B cell (primary cell): ENCODE data around the gene SLC39A3. TPM values are rescaled to one million over a fixed set of nuclear protein-coding genes. Genes with fewer than 3 reads are reported as not detected.

Source experiments
- ATAC-seq: fragments of 200-7000 bp; cut with Tn5 transposase; one replicate; pipeline ENCODE4 v1.10.0; 2021; ENCODE audit warnings: low read depth, mild to moderate bottlenecking, moderate number of reproducible peaks, moderate library complexity
- CTCF ChIA-PET: fragments of 350-600 bp; sonication (Branson Sonifier 250); formaldehyde crosslinking; loops from one replicate; lab custom pipeline; 2021; ENCODE audit warnings: antibody characterized with exemption, inconsistent platforms; lab: Charles Lee
- POLR2A ChIA-PET: fragments of 350-600 bp; sonication (Branson Sonifier 250); formaldehyde crosslinking; loops from one replicate; lab custom pipeline; 2021; ENCODE audit warnings: antibody characterized with exemption; lab: Charles Lee
- DNase-seq: peaks from one replicate; pipeline ENCODE4 v3.0.0; 2013
- H2AFZ ChIP-seq: 2 replicates; pipeline ENCODE4 v1.6.1; 2012; ENCODE audit warnings: mild to moderate bottlenecking, low read depth, low read length; ENCODE audit not compliant: insufficient read depth, poor library complexity, severe bottlenecking
- H3K27ac ChIP-seq, 2 donors: 1 replicate in 1 of 2; 2 replicates in 1 of 2; pipeline ENCODE4 v1.5.1; 2012 to 2013; ENCODE audit warnings: low read length in 2 of 2, mild to moderate bottlenecking in 2 of 2, moderate library complexity in 1 of 2
- H3K27me3 ChIP-seq, 4 experiments: fragments of 200-600 bp in 1 of 4; sonication (generic) in 1 of 4; replicated peaks in 1 of 4; 1 replicate in 2 of 4; 2 replicates in 2 of 4; pipeline versions ENCODE4 v1.6.1 to v1.7.0; 2013 to 2016; ENCODE audit warnings: low read length in 3 of 4, mild to moderate bottlenecking in 2 of 4, mixed read lengths in 1 of 4, moderate library complexity in 1 of 4; ENCODE audit not compliant: insufficient read depth in 4 of 4, control insufficient read depth in 3 of 4; ENCODE audit errors: control extremely low read depth in 1 of 4
- H3K36me3 ChIP-seq, 2 experiments: replicated peaks in 1 of 2; 1 replicate in 1 of 2; 2 replicates in 1 of 2; pipeline versions ENCODE4 v1.6.1 to v1.7.1; 2013; ENCODE audit warnings: low read length in 1 of 2; ENCODE audit not compliant: insufficient read depth in 2 of 2, control insufficient read depth in 1 of 2; ENCODE audit errors: control extremely low read depth in 1 of 2, extremely low read depth in 1 of 2
- H3K4me1 ChIP-seq, 2 donors: fragments of 200-600 bp in 1 of 2; sonication (generic) in 1 of 2; 1 replicate in 1 of 2; 2 replicates in 1 of 2; pipeline versions ENCODE4 v1.5.1 to v1.6.1; 2013 to 2017; ENCODE audit warnings: low read length in 2 of 2; ENCODE audit not compliant: control insufficient read depth in 2 of 2, insufficient read depth in 2 of 2
- H3K4me2 ChIP-seq: replicated peaks from 2 replicates; pipeline ENCODE3; 2012; ENCODE audit warnings: mild to moderate bottlenecking, low read depth, low read length; ENCODE audit not compliant: poor library complexity, severe bottlenecking
- H3K4me3 ChIP-seq, 5 experiments: fragments of 200-600 bp in 1 of 5; sonication (generic) in 1 of 5; 1 replicate in 3 of 5; 2 replicates in 2 of 5; pipeline versions ENCODE4 v1.5.1 to v1.7.0; 2011 to 2016; ENCODE audit warnings: low read length in 4 of 5, mild to moderate bottlenecking in 4 of 5, low read depth in 2 of 5, control low read depth in 1 of 5, moderate library complexity in 1 of 5; ENCODE audit not compliant: insufficient read depth in 1 of 5; ENCODE audit errors: control extremely low read depth in 1 of 5, extremely low read depth in 1 of 5
- H3K79me2 ChIP-seq: fragments of 200-600 bp; sonication (generic); one replicate; pipeline ENCODE4 v1.6.0; 2016; ENCODE audit warnings: low read length; ENCODE audit not compliant: control insufficient read depth, insufficient read depth
- H3K9ac ChIP-seq: fragments of 200-600 bp; sonication (generic); 2 replicates; pipeline ENCODE4 v1.6.1; 2017; ENCODE audit warnings: mild to moderate bottlenecking, low read length, moderate library complexity
- H3K9me3 ChIP-seq, 3 donors: one replicate each; pipeline versions ENCODE4 v1.6.1 to v1.7.1; 2013; ENCODE audit warnings: low read length in 2 of 3; ENCODE audit not compliant: control insufficient read depth in 2 of 3, insufficient read depth in 1 of 3; ENCODE audit errors: control extremely low read depth in 1 of 3
- H4K20me1 ChIP-seq: 2 replicates; pipeline ENCODE4 v1.6.0; 2012; ENCODE audit warnings: mild to moderate bottlenecking, low read length; ENCODE audit not compliant: insufficient read depth, control insufficient read depth, poor library complexity, severe bottlenecking
- H3K27ac Mint-ChIP-seq: one replicate; pipeline ENCODE4 v1.8.0; 2021; ENCODE audit warnings: mixed read lengths
- H3K27me3 Mint-ChIP-seq: one replicate; pipeline ENCODE4 v1.8.0; 2021; ENCODE audit warnings: mixed read lengths
- H3K4me1 Mint-ChIP-seq: one replicate; pipeline ENCODE4 v1.8.0; 2021; ENCODE audit warnings: mixed read lengths
- H3K4me3 Mint-ChIP-seq: one replicate; pipeline ENCODE4 v1.8.0; 2021; ENCODE audit warnings: mixed read lengths
- H3K9me3 Mint-ChIP-seq: one replicate; pipeline ENCODE4 v1.8.0; 2022; ENCODE audit warnings: mixed read lengths; ENCODE audit not compliant: insufficient read depth
- EZH2 ChIP-seq: IDR thresholded peaks from 2 replicates; pipeline ENCODE4 v1.6.1; 2012; ENCODE audit warnings: borderline replicate concordance, low read depth, mild to moderate bottlenecking, moderate library complexity, low read length; ENCODE audit not compliant: insufficient read depth, poor library complexity, severe bottlenecking
- WGBS: methylation state at CpG from one replicate; pipeline ENCODE4 v1.1.5; 2013; ENCODE audit warnings: missing lambda C conversion rate; ENCODE audit not compliant: insufficient coverage; 5-methylcytosine and 5-hydroxymethylcytosine counted together
- intact Hi-C: fragments of 100-400 bp; cut with micrococcal nuclease; formaldehyde crosslinking; loops from one replicate; pipeline ENCODE4 v1.10.0; 2022
- polyA plus RNA-seq: library from polyadenylated mRNA; depleted of rRNA; stranded (reverse); fragments of >200 nt; gene quantifications from 2 replicates; pipeline ENCODE4 v1.2.3, GENCODE V29; 2012
- total RNA-seq, 2 donors: library from RNA; stranded (reverse); fragments of 120-200 nt in 1 of 2; gene quantifications; 1 replicate in 1 of 2; 2 replicates in 1 of 2; pipeline versions ENCODE4 v1.2.3 to v1.2.4, GENCODE V29; 2013 to 2022
- TF ChIP-seq, protein P1 (sequence below): fragments of 200-600 bp; IDR thresholded peaks from one replicate; pipeline ENCODE4 v1.8.0; 2022; ENCODE audit warnings: antibody characterized with exemption, mild to moderate bottlenecking

SLC39A3 gene
- total and polyA plus RNA-seq, 2 donors (not counting 1 experiment from before 2014, with no cell fraction given), result 36.4 to 37.6 TPM

DNA sequence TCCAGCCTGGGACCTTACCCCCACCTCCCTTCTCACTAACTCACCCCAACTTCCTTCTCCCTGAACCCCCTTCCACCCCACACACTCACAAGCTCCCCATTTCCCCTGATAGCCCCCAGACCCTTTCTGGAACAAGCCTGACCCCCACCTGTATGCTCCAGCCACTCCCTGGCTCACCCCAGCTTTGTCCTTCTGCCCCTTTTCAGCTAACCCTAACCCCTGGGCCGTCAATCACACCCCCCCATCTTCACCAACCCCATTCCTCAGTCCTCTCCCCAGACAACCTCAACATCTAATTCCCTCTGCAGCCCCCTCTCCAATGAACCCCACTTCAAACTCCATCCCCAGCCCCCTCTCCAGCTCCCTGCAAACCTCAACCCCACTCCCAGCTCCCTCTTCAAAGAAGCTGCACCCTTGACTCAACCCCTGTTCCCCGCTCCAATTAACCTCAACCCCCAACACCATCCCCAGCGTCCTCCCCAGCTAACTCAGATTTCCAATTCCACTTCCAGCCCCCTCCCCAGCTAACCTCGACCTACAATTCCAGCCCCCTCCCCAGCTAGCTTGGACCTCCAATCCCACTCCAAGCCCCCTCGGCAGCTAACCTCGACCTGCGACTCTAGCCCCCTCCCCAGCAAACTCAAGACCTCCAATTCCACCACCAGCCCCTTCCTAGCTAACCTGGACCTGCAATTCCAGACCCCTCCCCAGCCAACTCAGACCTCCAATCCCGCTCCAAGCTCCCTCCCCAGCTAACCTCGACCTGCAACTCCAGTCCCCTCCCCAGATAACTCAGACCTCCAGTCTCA lies 38.3 kb downstream of the SLC39A3 start:
- intact Hi-C loops, result loop anchor here (1.0 kb wide), 3 partner anchors 9 to 48 kb away; partner anchors contain the start of gene SLC39A3
- ATAC-seq, result no peak
- Histone ChIP-seq H3K27me3 (no peaks in the 10 kb centered on the region), H3K27ac (peak overlapping the region; percentile 81 to 89), H2AFZ (peak overlapping the region; percentile 22), H4K20me1 (peaks cover 20% of the 10 kb centered on the region), H3K79me2 (peaks cover 58% of the 10 kb centered on the region), H3K9me3 (peaks cover 0 to 3% (median 0%) of the 10 kb centered on the region in 3 donors), H3K4me3 (peak overlapping the region; percentile 58 to 96 (median 77)), H3K4me2 (peak overlapping the region; percentile 96), H3K4me1 (peaks cover 54 to 59% of the 10 kb centered on the region in 2 donors), H3K36me3 (peaks cover 0 to 14% of the 10 kb centered on the region in 2 experiments), H3K9ac (peak overlapping the region; percentile 94)
- DNase-seq, result peak; percentile 28
- peak overlapping the region; percentile 85 for H3K27ac Mint-ChIP-seq
- ChIA-PET CTCF (interaction anchor here (0.7 to 4.7 kb wide), 8 partner anchors 9 to 80 kb away, joined by 3 to 45 read pairs (median 6); no protein-coding TSS in a partner anchor), POLR2A (interaction anchor here (0.5 to 6.7 kb wide), 13 partner anchors 8 to 582 kb away, joined by 3 to 86 read pairs (median 10); partner anchors contain the start of genes GADD45B and SGTA)
- peak overlapping the region; percentile 89 for H3K4me3 Mint-ChIP-seq
- WGBS, result 10% methylated on average over 9 of the region's 9 CpGs
- H3K9me3 Mint-ChIP-seq, result no peaks in the 10 kb centered on the region
- H3K27me3 Mint-ChIP-seq, result no peaks in the 10 kb centered on the region
- H3K4me1 Mint-ChIP-seq, result peaks cover 44% of the 10 kb centered on the region
- TF ChIP-seq EZH2, result no peak
- TF ChIP-seq, protein P1, sequence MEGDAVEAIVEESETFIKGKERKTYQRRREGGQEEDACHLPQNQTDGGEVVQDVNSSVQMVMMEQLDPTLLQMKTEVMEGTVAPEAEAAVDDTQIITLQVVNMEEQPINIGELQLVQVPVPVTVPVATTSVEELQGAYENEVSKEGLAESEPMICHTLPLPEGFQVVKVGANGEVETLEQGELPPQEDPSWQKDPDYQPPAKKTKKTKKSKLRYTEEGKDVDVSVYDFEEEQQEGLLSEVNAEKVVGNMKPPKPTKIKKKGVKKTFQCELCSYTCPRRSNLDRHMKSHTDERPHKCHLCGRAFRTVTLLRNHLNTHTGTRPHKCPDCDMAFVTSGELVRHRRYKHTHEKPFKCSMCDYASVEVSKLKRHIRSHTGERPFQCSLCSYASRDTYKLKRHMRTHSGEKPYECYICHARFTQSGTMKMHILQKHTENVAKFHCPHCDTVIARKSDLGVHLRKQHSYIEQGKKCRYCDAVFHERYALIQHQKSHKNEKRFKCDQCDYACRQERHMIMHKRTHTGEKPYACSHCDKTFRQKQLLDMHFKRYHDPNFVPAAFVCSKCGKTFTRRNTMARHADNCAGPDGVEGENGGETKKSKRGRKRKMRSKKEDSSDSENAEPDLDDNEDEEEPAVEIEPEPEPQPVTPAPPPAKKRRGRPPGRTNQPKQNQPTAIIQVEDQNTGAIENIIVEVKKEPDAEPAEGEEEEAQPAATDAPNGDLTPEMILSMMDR, result no peak
